HG03108 (cell line): ENCODE measurements around the gene SHROOM2.

Experiments
- ATAC-seq: cut with Tn5 transposase; IDR thresholded peaks from one replicate; pipeline ENCODE4 v1.9.1; 2021; ENCODE audit warnings: moderate library complexity; ENCODE audit not compliant: unreplicated experiment

The SHROOM2 gene

GRCh38 chrX:9927698-9928482 lies 141.7 kb downstream of the SHROOM2 start:
- no peak for ATAC-seq

GRCh38 chrX:9935436-9935835 lies 149.2 kb downstream of the SHROOM2 start:
- ATAC-seq, result no peak

GRCh38 chrX:9937761-9938160 lies 151.5 kb downstream of the SHROOM2 start:
- ATAC-seq, result no peak

- no peak for ATAC-seq
Measured at GRCh38 chrX:9938516-9938915, 152.3 kb downstream of the SHROOM2 start.

GRCh38 chrX:9940421-9940820 lies 154.2 kb downstream of the SHROOM2 start:
- no peak for ATAC-seq

- peak; percentile 83 for ATAC-seq
Measured at GRCh38 chrX:9942086-9942485, 155.9 kb downstream of the SHROOM2 start.

GRCh38 chrX:9943420-9943819 lies 157.2 kb downstream of the SHROOM2 start:
- ATAC-seq, result no peak

- no peak for ATAC-seq
Measured at GRCh38 chrX:9947131-9947794, 161.0 kb downstream of the SHROOM2 start.

- ATAC-seq, result no peak
Measured at GRCh38 chrX:9948406-9948805, 162.2 kb downstream of the SHROOM2 start.

- no peak for ATAC-seq
Measured at GRCh38 chrX:9952300-9952699, 166.1 kb downstream of the SHROOM2 start.

- no peak for ATAC-seq
Measured at GRCh38 chrX:9953396-9953795, 167.2 kb downstream of the SHROOM2 start.

- ATAC-seq, result no peak
Measured at GRCh38 chrX:9955506-9955905, 169.3 kb downstream of the SHROOM2 start.

GRCh38 chrX:9957743-9958142 lies 171.5 kb downstream of the SHROOM2 start:
- no peak for ATAC-seq

GRCh38 chrX:9958183-9958582 lies 172.0 kb downstream of the SHROOM2 start:
- ATAC-seq, result no peak

GRCh38 chrX:9961750-9962149 lies 175.5 kb downstream of the SHROOM2 start:
- no peak for ATAC-seq

- no peak for ATAC-seq
Measured at GRCh38 chrX:9966775-9967408, 180.7 kb downstream of the SHROOM2 start, which contains the start of gene CLDN34. TSS of gene CLDN34 (plus strand) at chrX:9967358. CDS start at chrX:9967358, 0 bp downstream.

- ATAC-seq, result no peak
Measured at GRCh38 chrX:9977635-9978034, 191.4 kb downstream of the SHROOM2 start.

- ATAC-seq, result no peak
Measured at GRCh38 chrX:9980401-9980800, 194.2 kb downstream of the SHROOM2 start.

- ATAC-seq, result no peak
Measured at GRCh38 chrX:9980927-9981326, 194.7 kb downstream of the SHROOM2 start.

GRCh38 chrX:9983441-9983840 lies 197.2 kb downstream of the SHROOM2 start:
- ATAC-seq, result no peak

GRCh38 chrX:9983846-9984245 lies 197.6 kb downstream of the SHROOM2 start:
- no peak for ATAC-seq

GRCh38 chrX:9988762-9989161 lies 202.5 kb downstream of the SHROOM2 start:
- ATAC-seq, result no peak
